Measurements from ENCODE around the gene KRT20. TPM values are rescaled to one million over a fixed set of nuclear protein-coding genes. Genes with fewer than 3 reads are reported as not detected.

The KRT20 gene
- total RNA-seq, 3 donors from 2014 or later (not counting 1 experiment from before 2014, with no cell fraction given) = not detected

GRCh38 chr17:40914075-40914855, 29.2 kb upstream of the KRT20 start:
- H3K9me3 ChIP-seq (ENCODE audit: control insufficient read depth, insufficient read depth, low read length) = no peaks in the 10 kb centered on the region
- H3K36me3 Mint-ChIP-seq = no peaks in the 10 kb centered on the region
- intact Hi-C loops (cut with micrococcal nuclease) = no loop called here
- TF ChIP-seq, protein P1, sequence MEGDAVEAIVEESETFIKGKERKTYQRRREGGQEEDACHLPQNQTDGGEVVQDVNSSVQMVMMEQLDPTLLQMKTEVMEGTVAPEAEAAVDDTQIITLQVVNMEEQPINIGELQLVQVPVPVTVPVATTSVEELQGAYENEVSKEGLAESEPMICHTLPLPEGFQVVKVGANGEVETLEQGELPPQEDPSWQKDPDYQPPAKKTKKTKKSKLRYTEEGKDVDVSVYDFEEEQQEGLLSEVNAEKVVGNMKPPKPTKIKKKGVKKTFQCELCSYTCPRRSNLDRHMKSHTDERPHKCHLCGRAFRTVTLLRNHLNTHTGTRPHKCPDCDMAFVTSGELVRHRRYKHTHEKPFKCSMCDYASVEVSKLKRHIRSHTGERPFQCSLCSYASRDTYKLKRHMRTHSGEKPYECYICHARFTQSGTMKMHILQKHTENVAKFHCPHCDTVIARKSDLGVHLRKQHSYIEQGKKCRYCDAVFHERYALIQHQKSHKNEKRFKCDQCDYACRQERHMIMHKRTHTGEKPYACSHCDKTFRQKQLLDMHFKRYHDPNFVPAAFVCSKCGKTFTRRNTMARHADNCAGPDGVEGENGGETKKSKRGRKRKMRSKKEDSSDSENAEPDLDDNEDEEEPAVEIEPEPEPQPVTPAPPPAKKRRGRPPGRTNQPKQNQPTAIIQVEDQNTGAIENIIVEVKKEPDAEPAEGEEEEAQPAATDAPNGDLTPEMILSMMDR (IDR thresholded peaks at IDR 0.05) = no peak
- no peaks in the 10 kb centered on the region for H3K9me3 Mint-ChIP-seq
- DNase-seq (no peak), ATAC-seq (no peak)
- H3K4me3 ChIP-seq (ENCODE audit: low read length) = no peak overlapping the region
- H3K36me3 ChIP-seq (ENCODE audit: control insufficient read depth, insufficient read depth, low read length) = no peaks in the 10 kb centered on the region
- H3K4me3 Mint-ChIP-seq = no peak overlapping the region
- H3K4me1 ChIP-seq (ENCODE audit: control insufficient read depth, insufficient read depth, low read length) = no peaks in the 10 kb centered on the region
- 87% methylated on average over 3 of the region's 3 CpGs for WGBS (ENCODE audit: insufficient coverage)
- H3K27ac Mint-ChIP-seq = no peak overlapping the region
- no peaks in the 10 kb centered on the region for H3K4me1 Mint-ChIP-seq
- peaks cover 3% of the 10 kb centered on the region for H3K27me3 ChIP-seq (ENCODE audit: control insufficient read depth, insufficient read depth, low read length)
- H3K27me3 Mint-ChIP-seq (ENCODE audit: low read depth in 2 of 2) = peaks cover 14 to 30% of the 10 kb centered on the region in 2 donors
- no peak overlapping the region for H3K27ac ChIP-seq (ENCODE audit: low read length)

DNA sequence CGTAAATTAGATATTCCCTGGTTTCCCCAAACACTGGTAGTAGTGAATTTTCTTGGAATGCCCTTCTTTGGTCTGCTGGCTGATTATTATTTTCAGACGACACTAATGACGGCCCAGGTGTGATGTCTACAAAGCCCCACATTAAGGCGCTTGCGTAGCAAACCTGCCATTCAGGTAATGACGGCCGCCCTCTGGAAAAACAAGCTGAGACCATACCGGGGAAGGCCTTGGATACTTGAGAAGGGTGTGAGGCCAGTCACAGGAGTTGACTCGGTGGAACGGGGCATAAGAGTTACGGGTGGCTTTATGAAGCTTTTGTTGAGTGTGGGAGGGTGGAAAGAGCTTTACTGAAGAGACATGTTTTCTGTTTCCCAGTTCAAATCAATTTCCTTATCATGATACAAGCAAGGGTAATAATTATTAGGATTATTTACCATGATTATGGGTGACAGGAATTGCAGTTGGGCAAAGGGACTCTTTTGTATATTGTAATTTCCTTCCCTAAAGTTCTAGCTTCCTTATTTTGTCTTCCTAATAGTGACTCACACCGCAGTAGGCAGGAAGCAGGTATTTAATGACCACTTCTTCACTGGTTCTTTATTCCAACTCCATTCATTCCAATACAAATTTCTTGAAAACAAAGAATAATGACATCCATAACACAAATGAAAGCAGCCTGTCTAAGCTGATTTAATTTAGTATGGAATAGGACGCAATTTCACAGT, 27.6 kb upstream of the KRT20 start:
- H3K27ac ChIP-seq (ENCODE audit: low read length) = no peak overlapping the region
- Mint-ChIP-seq H3K9me3 (no peaks in the 10 kb centered on the region), H3K27ac (no peak overlapping the region), H3K27me3 (ENCODE audit: low read depth in 2 of 2) (peaks cover 20 to 42% of the 10 kb centered on the region in 2 donors), H3K4me1 (no peaks in the 10 kb centered on the region), H3K4me3 (no peak overlapping the region), H3K36me3 (no peaks in the 10 kb centered on the region)
- 86% methylated on average over 12 of the region's 13 CpGs for WGBS (ENCODE audit: insufficient coverage)
- H3K27me3 ChIP-seq (ENCODE audit: control insufficient read depth, insufficient read depth, low read length) = peaks cover 14% of the 10 kb centered on the region
- ATAC-seq (no peak), DNase-seq (no peak)
- H3K9me3 ChIP-seq (ENCODE audit: control insufficient read depth, insufficient read depth, low read length) = no peaks in the 10 kb centered on the region
- intact Hi-C loops (cut with micrococcal nuclease) = no loop called here
- no peaks in the 10 kb centered on the region for H3K4me1 ChIP-seq (ENCODE audit: control insufficient read depth, insufficient read depth, low read length)
- no peaks in the 10 kb centered on the region for H3K36me3 ChIP-seq (ENCODE audit: control insufficient read depth, insufficient read depth, low read length)
- H3K4me3 ChIP-seq (ENCODE audit: low read length) = no peak overlapping the region
- TF ChIP-seq, protein P1 (IDR thresholded peaks at IDR 0.05) = no peak

GRCh38 chr17:40910441-40910841, 25.4 kb upstream of the KRT20 start:
- no peak overlapping the region for H3K4me3 Mint-ChIP-seq
- no peak overlapping the region for H3K27ac ChIP-seq (ENCODE audit: low read length)
- WGBS (ENCODE audit: insufficient coverage) = 100% methylated on average over 1 of the region's 3 CpGs
- ATAC-seq (no peak), DNase-seq (no peak)
- no peak overlapping the region for H3K4me3 ChIP-seq (ENCODE audit: low read length)
- no peaks in the 10 kb centered on the region for H3K4me1 ChIP-seq (ENCODE audit: control insufficient read depth, insufficient read depth, low read length)
- H3K27me3 Mint-ChIP-seq (ENCODE audit: low read depth in 2 of 2) = peaks cover 29 to 53% of the 10 kb centered on the region in 2 donors
- H3K27ac Mint-ChIP-seq = no peak overlapping the region
- H3K36me3 Mint-ChIP-seq = no peaks in the 10 kb centered on the region
- no peaks in the 10 kb centered on the region for H3K4me1 Mint-ChIP-seq
- H3K27me3 ChIP-seq (ENCODE audit: control insufficient read depth, insufficient read depth, low read length) = peaks cover 14% of the 10 kb centered on the region
- no peaks in the 10 kb centered on the region for H3K36me3 ChIP-seq (ENCODE audit: control insufficient read depth, insufficient read depth, low read length)
- TF ChIP-seq, protein P1 (IDR thresholded peaks at IDR 0.05) = no peak
- H3K9me3 ChIP-seq (ENCODE audit: control insufficient read depth, insufficient read depth, low read length) = no peaks in the 10 kb centered on the region
- intact Hi-C loops (cut with micrococcal nuclease) = no loop called here
- H3K9me3 Mint-ChIP-seq = no peaks in the 10 kb centered on the region

All from natural killer cell (primary cell).